CD14-positive monocyte (primary cell): ENCODE results near the gene VWA5B1. TPM values are rescaled to one million over a fixed set of nuclear protein-coding genes. Genes with fewer than 3 reads are reported as not detected.

ENCODE experiments used
- DNase-seq, 3 donors: peaks; one replicate each; pipeline ENCODE4 v3.0.0-alpha.2; 2011 to 2022
- H2AFZ ChIP-seq: 2 replicates; pipeline ENCODE4 v1.6.0; 2012; ENCODE audit warnings: mild to moderate bottlenecking, low read depth, low read length, inconsistent platforms; ENCODE audit not compliant: insufficient read depth, poor library complexity, severe bottlenecking
- H3K27ac ChIP-seq, 2 donors: 1 replicate in 1 of 2; 2 replicates in 1 of 2; pipeline ENCODE4 v1.5.1; 2012 to 2013; ENCODE audit warnings: low read length in 2 of 2, control low read depth in 1 of 2, inconsistent platforms in 1 of 2, low read depth in 1 of 2, mild to moderate bottlenecking in 1 of 2
- H3K27me3 ChIP-seq, 2 donors: one replicate each; pipeline versions ENCODE4 v1.6.0 to v1.6.1; 2011 to 2013; ENCODE audit warnings: low read length in 2 of 2; ENCODE audit not compliant: control insufficient read depth in 2 of 2, insufficient read depth in 2 of 2
- H3K36me3 ChIP-seq, 2 donors: replicated peaks in 1 of 2; 1 replicate in 1 of 2; 2 replicates in 1 of 2; pipeline versions ENCODE4 v1.5.1 to v1.6.1; 2012 to 2013; ENCODE audit warnings: low read length in 2 of 2, control low read depth in 1 of 2, inconsistent platforms in 1 of 2, mild to moderate bottlenecking in 1 of 2; ENCODE audit not compliant: insufficient read depth in 2 of 2, control insufficient read depth in 1 of 2
- H3K4me1 ChIP-seq, 2 donors: 1 replicate in 1 of 2; 2 replicates in 1 of 2; pipeline versions ENCODE4 v1.5.1 to v1.6.1; 2012 to 2013; ENCODE audit warnings: low read length in 2 of 2, control low read depth in 1 of 2, inconsistent platforms in 1 of 2, mild to moderate bottlenecking in 1 of 2, moderate library complexity in 1 of 2; ENCODE audit not compliant: insufficient read depth in 2 of 2, control insufficient read depth in 1 of 2
- H3K4me2 ChIP-seq: replicated peaks from 2 replicates; pipeline ENCODE3; 2012; ENCODE audit warnings: low read length, moderate library complexity, mild to moderate bottlenecking; ENCODE audit not compliant: poor library complexity, severe bottlenecking; ENCODE audit errors: extremely low read depth
- H3K4me3 ChIP-seq, 3 experiments: fragments of 200-600 bp in 1 of 3; sonication (generic) in 1 of 3; replicated peaks in 1 of 3; 1 replicate in 2 of 3; 2 replicates in 1 of 3; pipeline ENCODE4 v1.5.1; 2011 to 2013; ENCODE audit warnings: low read length in 3 of 3, mild to moderate bottlenecking in 3 of 3, control low read depth in 2 of 3, low read depth in 2 of 3, inconsistent platforms in 1 of 3, moderate library complexity in 1 of 3
- H3K79me2 ChIP-seq: 2 replicates; pipeline ENCODE4 v1.6.0; 2012; ENCODE audit warnings: mild to moderate bottlenecking, control low read depth, inconsistent platforms, low read length, moderate library complexity; ENCODE audit not compliant: insufficient read depth
- H3K9ac ChIP-seq: 2 replicates; pipeline ENCODE4 v1.6.0; 2017; ENCODE audit warnings: low read length, mild to moderate bottlenecking; ENCODE audit not compliant: insufficient read depth, poor library complexity, severe bottlenecking
- H3K9me3 ChIP-seq, 2 donors: replicated peaks in 1 of 2; 1 replicate in 1 of 2; 2 replicates in 1 of 2; pipeline versions ENCODE4 v1.5.1 to v1.6.1; 2012 to 2013; ENCODE audit warnings: low read length in 2 of 2, control low read depth in 1 of 2; ENCODE audit not compliant: control insufficient read depth in 1 of 2, insufficient read depth in 1 of 2
- H4K20me1 ChIP-seq: 2 replicates; pipeline ENCODE4 v1.6.0; 2012; ENCODE audit warnings: mild to moderate bottlenecking, low read length, control low read depth, moderate library complexity; ENCODE audit not compliant: insufficient read depth
- H3K27ac Mint-ChIP-seq, 7 donors: one replicate each; pipeline ENCODE4 v1.8.0; 2020; ENCODE audit warnings: mild to moderate bottlenecking in 7 of 7, mixed read lengths in 7 of 7, moderate library complexity in 6 of 7, inconsistent platforms in 2 of 7
- H3K27me3 Mint-ChIP-seq, 3 donors: one replicate each; pipeline ENCODE4 v1.8.0; 2021 to 2022; ENCODE audit warnings: low read depth in 3 of 3, mild to moderate bottlenecking in 3 of 3, mixed read lengths in 3 of 3, moderate library complexity in 3 of 3, inconsistent platforms in 1 of 3
- H3K36me3 Mint-ChIP-seq, 2 donors: one replicate each; pipeline ENCODE4 v1.8.0; 2020; ENCODE audit warnings: mixed read lengths in 2 of 2, inconsistent platforms in 1 of 2, mild to moderate bottlenecking in 1 of 2
- H3K4me1 Mint-ChIP-seq: one replicate; pipeline ENCODE4 v1.8.0; 2020; ENCODE audit warnings: mild to moderate bottlenecking, mixed read lengths
- H3K4me3 Mint-ChIP-seq, 2 donors: one replicate each; pipeline ENCODE4 v1.8.0; 2020; ENCODE audit warnings: mild to moderate bottlenecking in 2 of 2, mixed read lengths in 2 of 2, moderate library complexity in 1 of 2
- H3K9me3 Mint-ChIP-seq, 7 donors: one replicate each; pipeline ENCODE4 v1.8.0; 2020 to 2022; ENCODE audit warnings: mixed read lengths in 7 of 7, mild to moderate bottlenecking in 6 of 7, moderate library complexity in 6 of 7, inconsistent platforms in 2 of 7
- WGBS: methylation state at CpG from one replicate; pipeline ENCODE4 v1.1.5; 2013; ENCODE audit warnings: missing lambda C conversion rate; ENCODE audit not compliant: insufficient coverage; 5-methylcytosine and 5-hydroxymethylcytosine counted together
- intact Hi-C, 2 donors: fragments of 100-400 bp; cut with micrococcal nuclease; formaldehyde crosslinking; loops; one replicate each; pipeline versions ENCODE4 v1.15.0 to v1.15.1; 2023
- polyA plus RNA-seq, 3 donors: library from polyadenylated mRNA; depleted of rRNA in 1 of 3; unstranded in 2 of 3; stranded (reverse) in 1 of 3; fragments of 300-500 nt in 2 of 3; fragments of >200 nt in 1 of 3; fragmentation: Illumina TruSeq in 2 of 3; gene quantifications; 1 replicate in 2 of 3; 2 replicates in 1 of 3; pipeline ENCODE4 v1.2.3, GENCODE V29; 2012 to 2021
- TF ChIP-seq, protein P1 (sequence below): fragments of 200-600 bp; IDR thresholded peaks from one replicate; pipeline ENCODE4 v1.8.0; 2022; ENCODE audit warnings: antibody characterized with exemption, mild to moderate bottlenecking

The VWA5B1 gene
- polyA plus RNA-seq, 3 donors: not detected

DNA sequence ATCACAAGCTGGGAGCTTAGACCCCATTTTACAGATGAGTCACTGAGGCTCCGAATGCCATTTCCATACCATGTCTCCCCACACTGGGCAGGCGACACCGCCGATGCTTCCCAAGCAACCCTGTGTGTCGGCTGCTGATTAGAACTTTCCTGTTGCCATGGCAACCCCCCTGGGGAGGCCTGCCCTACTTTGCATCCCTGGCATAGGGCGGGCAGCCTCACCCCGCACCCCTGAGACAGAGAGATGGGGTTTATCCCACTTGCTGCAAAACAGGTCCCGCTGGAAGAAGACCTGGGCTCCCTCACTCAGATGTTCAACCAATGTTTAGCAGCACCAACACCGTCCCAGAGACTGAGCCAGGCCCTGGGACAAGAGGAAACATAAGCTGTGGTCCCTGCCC is 113.8 kb downstream of the VWA5B1 start:
- WGBS: 35% methylated on average over 8 of the region's 9 CpGs
- H2AFZ ChIP-seq: no peak overlapping the region
- H3K36me3 Mint-ChIP-seq: no peaks in the 10 kb centered on the region
- H3K4me3 ChIP-seq: no peak overlapping the region
- H3K27me3 ChIP-seq: peaks cover 0 to 12% of the 10 kb centered on the region in 2 donors
- no peak overlapping the region for H3K4me3 Mint-ChIP-seq
- intact Hi-C loops: no loop called here
- no peak overlapping the region for H3K4me2 ChIP-seq
- no peaks in the 10 kb centered on the region for H4K20me1 ChIP-seq
- H3K9me3 Mint-ChIP-seq: peaks cover 0 to 5% (median 0%) of the 10 kb centered on the region in 7 donors
- TF ChIP-seq, protein P1, sequence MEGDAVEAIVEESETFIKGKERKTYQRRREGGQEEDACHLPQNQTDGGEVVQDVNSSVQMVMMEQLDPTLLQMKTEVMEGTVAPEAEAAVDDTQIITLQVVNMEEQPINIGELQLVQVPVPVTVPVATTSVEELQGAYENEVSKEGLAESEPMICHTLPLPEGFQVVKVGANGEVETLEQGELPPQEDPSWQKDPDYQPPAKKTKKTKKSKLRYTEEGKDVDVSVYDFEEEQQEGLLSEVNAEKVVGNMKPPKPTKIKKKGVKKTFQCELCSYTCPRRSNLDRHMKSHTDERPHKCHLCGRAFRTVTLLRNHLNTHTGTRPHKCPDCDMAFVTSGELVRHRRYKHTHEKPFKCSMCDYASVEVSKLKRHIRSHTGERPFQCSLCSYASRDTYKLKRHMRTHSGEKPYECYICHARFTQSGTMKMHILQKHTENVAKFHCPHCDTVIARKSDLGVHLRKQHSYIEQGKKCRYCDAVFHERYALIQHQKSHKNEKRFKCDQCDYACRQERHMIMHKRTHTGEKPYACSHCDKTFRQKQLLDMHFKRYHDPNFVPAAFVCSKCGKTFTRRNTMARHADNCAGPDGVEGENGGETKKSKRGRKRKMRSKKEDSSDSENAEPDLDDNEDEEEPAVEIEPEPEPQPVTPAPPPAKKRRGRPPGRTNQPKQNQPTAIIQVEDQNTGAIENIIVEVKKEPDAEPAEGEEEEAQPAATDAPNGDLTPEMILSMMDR: no peak
- no peak for DNase-seq
- H3K36me3 ChIP-seq: no peaks in the 10 kb centered on the region
- no peaks in the 10 kb centered on the region for H3K4me1 Mint-ChIP-seq
- no peak overlapping the region for H3K9ac ChIP-seq
- H3K27me3 Mint-ChIP-seq: peaks cover 31 to 63% (median 44%) of the 10 kb centered on the region in 3 donors
- H3K27ac ChIP-seq: no peak overlapping the region
- H3K27ac Mint-ChIP-seq: no peak overlapping the region
- H3K79me2 ChIP-seq: no peaks in the 10 kb centered on the region
- no peaks in the 10 kb centered on the region for H3K9me3 ChIP-seq
- no peaks in the 10 kb centered on the region for H3K4me1 ChIP-seq

Other genes with a start within 250 kb of the VWA5B1 start
- gene PLA2G5, start 220.7 kb upstream of the VWA5B1 start, polyA plus RNA-seq: not detected
- gene PLA2G2D, start 171.3 kb upstream of the VWA5B1 start, polyA plus RNA-seq: under 1 TPM in 2 of 3 donors, not detected in 1; 0.08 TPM
- not detected for gene PLA2G2F, start 151.6 kb upstream of the VWA5B1 start, polyA plus RNA-seq
- under 1 TPM; 0.16 to 0.82 (median 0.30) TPM for gene UBXN10, start 104.8 kb upstream of the VWA5B1 start, polyA plus RNA-seq
- gene PLA2G2C, start 104.4 kb upstream of the VWA5B1 start, polyA plus RNA-seq: under 1 TPM in 2 of 3 donors, not detected in 1; 0.07 to 0.40 TPM
- gene CAMK2N1, start 195.3 kb downstream of the VWA5B1 start, polyA plus RNA-seq: not detected
- gene MUL1, start 217.3 kb downstream of the VWA5B1 start, polyA plus RNA-seq: 10 to 100 TPM in 2 of 3 donors, 1 to 10 TPM in 1; 7.2 to 28.1 (median 25.8) TPM